ENCODE results near the gene LAMB3. TPM values are rescaled to one million over a fixed set of nuclear protein-coding genes. Genes with fewer than 3 reads are reported as not detected.

LAMB3 gene
- polyA plus RNA-seq, 1 of the 3 experiments (the other 2 are of a cell fraction) = 18.0 TPM

DNA sequence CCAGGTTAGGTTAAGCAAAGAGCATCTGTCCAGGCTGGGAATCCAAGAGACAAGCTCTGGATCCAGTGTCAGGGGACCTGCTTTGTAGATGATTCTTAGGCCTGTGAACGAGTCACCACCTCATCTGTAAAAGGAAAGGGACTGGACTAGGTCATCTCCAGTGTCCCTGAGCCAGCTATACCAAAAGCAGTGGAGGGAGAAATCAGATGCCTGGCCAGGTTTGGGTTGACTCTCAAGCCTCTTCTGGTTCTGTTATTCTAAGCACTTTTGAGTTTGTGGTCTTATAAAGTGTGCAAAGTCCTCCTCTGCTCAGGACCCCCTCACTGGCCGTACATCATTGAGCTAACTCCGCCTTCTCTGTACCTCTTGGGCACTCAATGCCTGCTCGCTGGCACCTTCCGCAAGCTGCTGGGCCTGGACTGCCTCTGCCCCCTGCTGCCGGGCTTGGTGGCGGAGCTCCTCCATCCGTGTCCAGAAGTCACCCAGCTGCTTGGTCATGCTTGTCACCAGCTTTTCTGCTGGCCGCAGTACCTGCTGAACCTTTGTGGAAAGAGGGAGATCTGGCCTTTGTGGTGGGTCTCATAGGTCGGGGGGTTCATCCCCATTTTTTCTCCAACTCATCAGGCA is 35.1 kb downstream of the LAMB3 start:
- POLR2A ChIA-PET = interaction anchor here (0.7 kb wide), 1 partner anchor 674 kb away, joined by 3 read pairs; no protein-coding TSS in a partner anchor
- H3F3A ChIP-seq (replicated peaks; ENCODE audit: insufficient read depth) = no peaks in the 10 kb centered on the region
- no peak overlapping the region for H3K4me2 ChIP-seq
- H3K4me1 ChIP-seq (ENCODE audit: control insufficient read depth in 1 of 2, insufficient read depth in 2 of 2, low read depth in 1 of 2, low read length in 1 of 2) = peaks cover 9 to 27% of the 10 kb centered on the region in 2 experiments; a peak in 2 of 4 replicates
- no peak overlapping the region for H2AFZ ChIP-seq (ENCODE audit: low read depth)
- H3K9ac ChIP-seq = no peak overlapping the region
- H3K79me2 ChIP-seq (ENCODE audit: insufficient read depth) = no peaks in the 10 kb centered on the region
- H3K9me3 ChIP-seq = no peaks in the 10 kb centered on the region
- CTCF ChIA-PET = interaction anchor here (1.6 to 6.9 kb wide), 6 partner anchors 11 to 76 kb away, joined by 6 to 43 read pairs (median 10); no protein-coding TSS in a partner anchor
- TF ChIP-seq GATA2 (CRISPR knock-in tag; IDR thresholded peaks at IDR 0.05) (no peak), MEF2A (IDR thresholded peaks at IDR 0.05; ENCODE audit: borderline replicate concordance, low read depth) (no peak), EZH2phosphoT487 (IDR thresholded peaks at IDR 0.05; ENCODE audit: borderline replicate concordance, low read depth) (no peak), EP300 (IDR thresholded peaks at IDR 0.05; ENCODE audit: borderline replicate concordance in 1 of 2, low read depth in 1 of 2, low read length in 1 of 2) (no peak), CHD2 (IDR thresholded peaks at IDR 0.05; ENCODE audit: low read length, partially characterized antibody) (no peak), NFIC (IDR thresholded peaks at IDR 0.05; ENCODE audit: borderline replicate concordance) (no peak), SIN3A (IDR thresholded peaks at IDR 0.05; ENCODE audit: borderline replicate concordance, low read depth, low read length) (no peak), TCF12 (IDR thresholded peaks at IDR 0.05) (no peak), SMC3 (IDR thresholded peaks at IDR 0.05; ENCODE audit: low read depth, low read length) (no peak), JUND (IDR thresholded peaks at IDR 0.05) (no peak), FOXM1 (IDR thresholded peaks at IDR 0.05; ENCODE audit: low read depth) (no peak), ELF1 (IDR thresholded peaks at IDR 0.05) (no peak), RXRA (IDR thresholded peaks at IDR 0.05; ENCODE audit: borderline replicate concordance, low read depth) (no peak)
- TF ChIP-seq, protein P1, sequence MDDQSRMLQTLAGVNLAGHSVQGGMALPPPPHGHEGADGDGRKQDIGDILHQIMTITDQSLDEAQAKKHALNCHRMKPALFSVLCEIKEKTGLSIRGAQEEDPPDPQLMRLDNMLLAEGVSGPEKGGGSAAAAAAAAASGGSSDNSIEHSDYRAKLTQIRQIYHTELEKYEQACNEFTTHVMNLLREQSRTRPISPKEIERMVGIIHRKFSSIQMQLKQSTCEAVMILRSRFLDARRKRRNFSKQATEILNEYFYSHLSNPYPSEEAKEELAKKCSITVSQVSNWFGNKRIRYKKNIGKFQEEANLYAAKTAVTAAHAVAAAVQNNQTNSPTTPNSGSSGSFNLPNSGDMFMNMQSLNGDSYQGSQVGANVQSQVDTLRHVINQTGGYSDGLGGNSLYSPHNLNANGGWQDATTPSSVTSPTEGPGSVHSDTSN (IDR thresholded peaks at IDR 0.05) = no peak
- TF ChIP-seq, protein P2, sequence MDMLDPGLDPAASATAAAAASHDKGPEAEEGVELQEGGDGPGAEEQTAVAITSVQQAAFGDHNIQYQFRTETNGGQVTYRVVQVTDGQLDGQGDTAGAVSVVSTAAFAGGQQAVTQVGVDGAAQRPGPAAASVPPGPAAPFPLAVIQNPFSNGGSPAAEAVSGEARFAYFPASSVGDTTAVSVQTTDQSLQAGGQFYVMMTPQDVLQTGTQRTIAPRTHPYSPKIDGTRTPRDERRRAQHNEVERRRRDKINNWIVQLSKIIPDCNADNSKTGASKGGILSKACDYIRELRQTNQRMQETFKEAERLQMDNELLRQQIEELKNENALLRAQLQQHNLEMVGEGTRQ (IDR thresholded peaks at IDR 0.05; ENCODE audit: borderline replicate concordance, low read depth, low read length) = no peak
- TF ChIP-seq, protein P3, sequence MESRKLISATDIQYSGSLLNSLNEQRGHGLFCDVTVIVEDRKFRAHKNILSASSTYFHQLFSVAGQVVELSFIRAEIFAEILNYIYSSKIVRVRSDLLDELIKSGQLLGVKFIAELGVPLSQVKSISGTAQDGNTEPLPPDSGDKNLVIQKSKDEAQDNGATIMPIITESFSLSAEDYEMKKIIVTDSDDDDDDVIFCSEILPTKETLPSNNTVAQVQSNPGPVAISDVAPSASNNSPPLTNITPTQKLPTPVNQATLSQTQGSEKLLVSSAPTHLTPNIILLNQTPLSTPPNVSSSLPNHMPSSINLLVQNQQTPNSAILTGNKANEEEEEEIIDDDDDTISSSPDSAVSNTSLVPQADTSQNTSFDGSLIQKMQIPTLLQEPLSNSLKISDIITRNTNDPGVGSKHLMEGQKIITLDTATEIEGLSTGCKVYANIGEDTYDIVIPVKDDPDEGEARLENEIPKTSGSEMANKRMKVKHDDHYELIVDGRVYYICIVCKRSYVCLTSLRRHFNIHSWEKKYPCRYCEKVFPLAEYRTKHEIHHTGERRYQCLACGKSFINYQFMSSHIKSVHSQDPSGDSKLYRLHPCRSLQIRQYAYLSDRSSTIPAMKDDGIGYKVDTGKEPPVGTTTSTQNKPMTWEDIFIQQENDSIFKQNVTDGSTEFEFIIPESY (IDR thresholded peaks at IDR 0.05; ENCODE audit: borderline replicate concordance, low read depth) = no peak
- peaks cover 5 to 22% of the 10 kb centered on the region in 2 experiments for H3K36me3 ChIP-seq (replicated peaks in 1 of 2; ENCODE audit: control insufficient read depth in 1 of 2, insufficient read depth in 2 of 2, low read length in 1 of 2)
- 76% methylated on average over 9 of the region's 10 CpGs for WGBS (ENCODE audit: low lambda C conversion rate)
- no peaks in the 10 kb centered on the region for H4K20me1 ChIP-seq (ENCODE audit: insufficient read depth)
- H3K9me2 ChIP-seq = no peaks in the 10 kb centered on the region
- no peak for DNase-seq
- H3K27me3 ChIP-seq (ENCODE audit: insufficient read depth) = no peaks in the 10 kb centered on the region
- no peak overlapping the region for H3K4me3 ChIP-seq (ENCODE audit: low read depth in 2 of 2, low read length in 1 of 2)
- H3K27ac ChIP-seq (ENCODE audit: low read depth in 2 of 2, low read length in 1 of 2) = no peak overlapping the region
